ENCODE data around the gene FMN1.

The FMN1 gene

GRCh38 chr15:32898414-32898813, 296.1 kb downstream of the FMN1 start:
- no peak for DNase-seq (ENCODE audit: low read depth)
- no peak for TF ChIP-seq CTCF (IDR thresholded peaks at IDR 0.05; ENCODE audit: control insufficient read depth, insufficient read depth, low read depth, low read length, missing control alignments)
- H3K4me3 ChIP-seq (ENCODE audit: control insufficient read depth, low read depth, low read length): no peak overlapping the region

DNA sequence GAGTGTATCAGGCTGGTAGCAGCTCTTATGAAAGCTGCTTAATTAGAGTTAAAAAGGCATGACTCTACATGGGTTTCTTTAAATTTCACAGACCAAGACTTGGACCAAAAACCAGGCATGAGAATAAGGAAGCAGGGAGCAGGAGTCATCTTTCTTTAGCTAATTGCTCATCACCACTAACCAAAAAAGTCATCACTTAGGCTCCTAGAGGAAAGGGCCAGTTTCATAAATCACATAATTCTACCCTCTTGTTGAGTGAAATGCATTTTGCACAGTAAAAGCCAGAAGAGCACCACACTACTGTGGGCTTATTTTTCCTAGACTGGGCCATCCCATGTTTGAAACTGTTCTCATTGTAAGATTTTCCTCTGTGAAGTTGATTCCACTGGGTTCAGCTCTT, 301.1 kb downstream of the FMN1 start:
- DNase-seq (ENCODE audit: low read depth): no peak
- H3K4me3 ChIP-seq (ENCODE audit: control insufficient read depth, low read depth, low read length): no peak overlapping the region
- no peak for TF ChIP-seq CTCF (IDR thresholded peaks at IDR 0.05; ENCODE audit: control insufficient read depth, insufficient read depth, low read depth, low read length, missing control alignments)

DNA sequence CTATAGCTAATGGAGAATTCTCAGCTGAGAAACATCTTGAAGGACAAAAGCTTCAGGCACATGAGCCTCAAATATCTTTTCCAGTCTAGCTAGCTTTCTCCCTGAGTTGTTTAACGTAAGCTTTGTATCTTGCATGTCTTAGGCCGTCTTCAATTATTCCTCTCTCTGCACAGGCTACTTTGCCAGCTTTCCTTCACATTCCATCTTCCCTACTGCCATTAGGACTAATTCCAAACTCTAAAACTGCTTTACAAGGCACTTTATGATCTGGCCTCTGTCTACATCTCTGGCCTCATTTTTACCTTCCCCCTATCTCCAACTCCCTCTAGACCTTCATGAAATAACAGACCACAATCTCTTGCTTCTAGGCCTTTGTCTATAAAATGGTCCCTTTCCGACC, 305.3 kb downstream of the FMN1 start:
- no peak overlapping the region for H3K4me3 ChIP-seq (ENCODE audit: control insufficient read depth, low read depth, low read length)
- DNase-seq (ENCODE audit: low read depth): no peak
- TF ChIP-seq CTCF (IDR thresholded peaks at IDR 0.05; ENCODE audit: control insufficient read depth, insufficient read depth, low read depth, low read length, missing control alignments): no peak

GRCh38 chr15:32888221-32888761, 306.2 kb downstream of the FMN1 start:
- DNase-seq (ENCODE audit: low read depth): peak; percentile 45
- TF ChIP-seq CTCF (IDR thresholded peaks at IDR 0.05; ENCODE audit: control insufficient read depth, insufficient read depth, low read depth, low read length, missing control alignments): no peak

DNA sequence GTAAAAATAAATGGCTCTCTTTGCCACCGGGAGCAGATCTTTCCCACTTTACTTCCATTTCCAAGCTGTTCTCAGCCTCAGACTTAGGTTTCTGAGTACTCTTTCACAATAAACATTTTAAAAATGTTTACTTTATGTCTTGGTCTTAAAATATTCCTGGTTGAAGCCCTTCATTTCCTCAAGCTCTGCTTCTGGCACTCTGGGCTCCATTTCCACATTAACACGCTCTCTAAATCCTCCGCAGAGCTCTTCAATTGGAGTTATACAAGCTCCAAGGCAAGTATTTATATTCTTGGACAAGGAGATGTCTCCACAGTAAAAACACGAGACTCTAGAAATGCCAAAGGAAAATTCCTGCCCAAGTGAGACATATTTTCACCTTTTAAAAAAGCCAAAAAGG, 307.4 kb downstream of the FMN1 start:
- DNase-seq (ENCODE audit: low read depth): no peak
- no peak overlapping the region for H3K4me3 ChIP-seq (ENCODE audit: control insufficient read depth, low read depth, low read length)
- TF ChIP-seq CTCF (IDR thresholded peaks at IDR 0.05; ENCODE audit: control insufficient read depth, insufficient read depth, low read depth, low read length, missing control alignments): no peak

More at GRCh38 chr15:32888221-32888761, 306.2 kb downstream of the FMN1 start:
- no peak overlapping the region for H3K4me3 ChIP-seq (ENCODE audit: control insufficient read depth, low read depth, low read length)

- TF ChIP-seq CTCF (IDR thresholded peaks at IDR 0.05; ENCODE audit: control insufficient read depth, insufficient read depth, low read depth, low read length, missing control alignments): no peak
- DNase-seq (ENCODE audit: low read depth): no peak
- H3K4me3 ChIP-seq (ENCODE audit: control insufficient read depth, low read depth, low read length): no peak overlapping the region
Measured at GRCh38 chr15:32886459-32886858, 308.1 kb downstream of the FMN1 start.

DNA sequence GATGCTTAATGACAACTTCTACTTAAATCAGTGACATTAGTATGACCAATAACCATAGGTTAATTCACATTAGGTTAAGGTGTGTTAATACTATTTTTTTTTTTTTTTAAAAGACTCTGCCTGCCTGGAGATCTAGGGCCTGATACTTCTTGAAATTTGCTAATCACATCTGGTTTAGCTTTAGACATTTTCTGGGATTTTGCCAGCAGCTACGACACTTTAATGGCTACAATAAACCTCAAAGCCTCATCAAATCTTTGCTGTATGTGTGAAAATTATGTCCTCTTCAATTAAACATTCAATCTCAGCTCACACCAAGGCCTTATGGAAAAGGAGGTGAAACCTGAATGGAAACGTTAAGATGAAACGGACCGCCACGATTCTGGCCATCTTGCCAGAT, 308.8 kb downstream of the FMN1 start:
- no peak for DNase-seq (ENCODE audit: low read depth)
- no peak for TF ChIP-seq CTCF (IDR thresholded peaks at IDR 0.05; ENCODE audit: control insufficient read depth, insufficient read depth, low read depth, low read length, missing control alignments)
- no peak overlapping the region for H3K4me3 ChIP-seq (ENCODE audit: control insufficient read depth, low read depth, low read length)

Data from AG09309 (cell line).